ENCODE results near the gene MAP2.

MAP2 gene

GRCh38 chr2:209768557-209768956 lies 344.7 kb downstream of the MAP2 start:
- DNase-seq (no peak), ATAC-seq (no peak)
- no peaks in the 10 kb centered on the region for H3K4me1 Mint-ChIP-seq
- H3K9me3 Mint-ChIP-seq = no peaks in the 10 kb centered on the region
- H3K4me3 Mint-ChIP-seq = no peak overlapping the region
- H3K27me3 Mint-ChIP-seq = peaks cover 46% of the 10 kb centered on the region
- no peak overlapping the region for H3K27ac Mint-ChIP-seq

- Mint-ChIP-seq H3K27me3 (peaks cover 47% of the 10 kb centered on the region), H3K4me3 (no peak within 1 kb of the TSS), H3K9me3 (no peaks in the 10 kb centered on the region), H3K4me1 (no peaks in the 10 kb centered on the region), H3K27ac (no peak within 1 kb of the TSS)
- DNase-seq = peak in 1 of 2 donors; percentile 19
- ATAC-seq = peak; percentile 35
Observed at GRCh38 chr2:209771474-209772289, 347.8 kb downstream of the MAP2 start, which contains the start of gene UNC80. TSS of gene UNC80 (plus strand) at chr2:209771832. CDS start at chr2:209772073, 241 bp downstream.

- H3K4me3 Mint-ChIP-seq = no peak overlapping the region
- no peak overlapping the region for H3K27ac Mint-ChIP-seq
- no peaks in the 10 kb centered on the region for H3K4me1 Mint-ChIP-seq
- DNase-seq = no peak
- H3K9me3 Mint-ChIP-seq = no peaks in the 10 kb centered on the region
- peaks cover 47% of the 10 kb centered on the region for H3K27me3 Mint-ChIP-seq
- no peak for ATAC-seq
Observed at GRCh38 chr2:209772290-209772685, 348.4 kb downstream of the MAP2 start.

- no peak for ATAC-seq
- no peaks in the 10 kb centered on the region for H3K9me3 Mint-ChIP-seq
- peaks cover 40% of the 10 kb centered on the region for H3K27me3 Mint-ChIP-seq
- H3K4me3 Mint-ChIP-seq = no peak overlapping the region
- no peak for DNase-seq
- no peaks in the 10 kb centered on the region for H3K4me1 Mint-ChIP-seq
- no peak overlapping the region for H3K27ac Mint-ChIP-seq
Observed at GRCh38 chr2:209773377-209773776, 349.5 kb downstream of the MAP2 start.
